Neural progenitor cell (in vitro differentiated cells): ENCODE results near the gene ANKRD28. TPM values are rescaled to one million over a fixed set of nuclear protein-coding genes. Genes with fewer than 3 reads are reported as not detected.

ENCODE experiments used
- DNase-seq: peaks from one replicate; pipeline ENCODE4 v3.0.0-alpha.2; 2016; ENCODE audit warnings: low spot score
- H2AFZ ChIP-seq: fragments of 200-600 bp; sonication (generic); replicated peaks from 2 replicates; pipeline ENCODE4 v1.6.1; 2016; ENCODE audit warnings: antibody characterized with exemption
- H3F3A ChIP-seq: fragments of 200-600 bp; sonication (generic); 2 replicates; pipeline ENCODE4 v1.6.1; 2016; ENCODE audit warnings: antibody characterized with exemption, low read depth
- H3K27ac ChIP-seq: fragments of 200-600 bp; sonication (generic); 2 replicates; pipeline ENCODE4 v1.5.1; 2016; ENCODE audit warnings: mild to moderate bottlenecking
- H3K27me3 ChIP-seq: fragments of 200-600 bp; sonication (generic); 2 replicates; pipeline ENCODE4 v1.6.1; 2016; ENCODE audit warnings: mild to moderate bottlenecking, moderate library complexity
- H3K36me3 ChIP-seq: fragments of 200-600 bp; sonication (generic); 2 replicates; pipeline ENCODE4 v1.5.1; 2016
- H3K4me1 ChIP-seq: fragments of 200-600 bp; sonication (generic); 2 replicates; pipeline ENCODE4 v1.6.1; 2016; ENCODE audit warnings: mixed run types
- H3K4me2 ChIP-seq: fragments of 200-600 bp; sonication (generic); 2 replicates; pipeline ENCODE4 v1.6.1; 2016
- H3K4me3 ChIP-seq: fragments of 200-600 bp; sonication (generic); 2 replicates; pipeline ENCODE4 v1.5.1; 2016
- H3K79me2 ChIP-seq: fragments of 200-600 bp; sonication (generic); 2 replicates; pipeline ENCODE4 v1.6.1; 2016; ENCODE audit warnings: low read depth
- H3K9ac ChIP-seq: fragments of 200-600 bp; sonication (generic); 2 replicates; pipeline ENCODE4 v1.6.1; 2016
- H3K9me3 ChIP-seq: fragments of 200-600 bp; sonication (generic); 2 replicates; pipeline ENCODE4 v1.5.1; 2016; ENCODE audit warnings: low read depth
- H4K20me1 ChIP-seq: fragments of 200-600 bp; sonication (generic); 2 replicates; pipeline ENCODE4 v1.6.1; 2016; ENCODE audit warnings: low read depth
- H3K27ac Mint-ChIP-seq: 3 replicates; pipeline ENCODE4 v1.8.0; 2021; ENCODE audit warnings: mixed read lengths
- H3K27me3 Mint-ChIP-seq: 2 replicates; pipeline ENCODE4 v1.8.0; 2022; ENCODE audit warnings: low read depth, mild to moderate bottlenecking, inconsistent platforms, moderate library complexity, mixed read lengths; ENCODE audit not compliant: insufficient read depth
- H3K36me3 Mint-ChIP-seq: 3 replicates; pipeline ENCODE4 v1.8.0; 2021; ENCODE audit warnings: mixed read lengths
- H3K4me1 Mint-ChIP-seq: 3 replicates; pipeline ENCODE4 v1.8.0; 2021; ENCODE audit warnings: mixed read lengths
- H3K4me3 Mint-ChIP-seq: 3 replicates; pipeline ENCODE4 v1.8.0; 2021; ENCODE audit warnings: mild to moderate bottlenecking, moderate library complexity, mixed read lengths
- H3K9me3 Mint-ChIP-seq: 3 replicates; pipeline ENCODE4 v1.8.0; 2020; ENCODE audit warnings: mixed read lengths
- EZH2 ChIP-seq: fragments of 200-600 bp; sonication (generic); IDR thresholded peaks from 2 replicates; pipeline ENCODE4 v1.6.1; 2017; ENCODE audit warnings: antibody characterized with exemption, mild to moderate bottlenecking, moderate library complexity
- EZH2phosphoT487 ChIP-seq: fragments of 200-600 bp; sonication (generic); IDR thresholded peaks from 2 replicates; pipeline ENCODE4 v1.6.1; 2017; ENCODE audit warnings: antibody characterized with exemption
- total RNA-seq: library from RNA; depleted of rRNA; stranded (reverse); fragments of >200 nt; gene quantifications from 2 replicates; pipeline ENCODE4 v1.2.3, GENCODE V29; 2015; ENCODE audit warnings: low replicate concordance
- TF ChIP-seq, protein P1 (sequence below): fragments of 200-600 bp; sonication (generic); IDR thresholded peaks from 2 replicates; pipeline ENCODE4 v1.5.1; 2017; ENCODE audit warnings: antibody characterized with exemption, mild to moderate bottlenecking

The ANKRD28 gene
- total RNA-seq, 1 donor from 2014 or later, result 36.4 TPM

DNA sequence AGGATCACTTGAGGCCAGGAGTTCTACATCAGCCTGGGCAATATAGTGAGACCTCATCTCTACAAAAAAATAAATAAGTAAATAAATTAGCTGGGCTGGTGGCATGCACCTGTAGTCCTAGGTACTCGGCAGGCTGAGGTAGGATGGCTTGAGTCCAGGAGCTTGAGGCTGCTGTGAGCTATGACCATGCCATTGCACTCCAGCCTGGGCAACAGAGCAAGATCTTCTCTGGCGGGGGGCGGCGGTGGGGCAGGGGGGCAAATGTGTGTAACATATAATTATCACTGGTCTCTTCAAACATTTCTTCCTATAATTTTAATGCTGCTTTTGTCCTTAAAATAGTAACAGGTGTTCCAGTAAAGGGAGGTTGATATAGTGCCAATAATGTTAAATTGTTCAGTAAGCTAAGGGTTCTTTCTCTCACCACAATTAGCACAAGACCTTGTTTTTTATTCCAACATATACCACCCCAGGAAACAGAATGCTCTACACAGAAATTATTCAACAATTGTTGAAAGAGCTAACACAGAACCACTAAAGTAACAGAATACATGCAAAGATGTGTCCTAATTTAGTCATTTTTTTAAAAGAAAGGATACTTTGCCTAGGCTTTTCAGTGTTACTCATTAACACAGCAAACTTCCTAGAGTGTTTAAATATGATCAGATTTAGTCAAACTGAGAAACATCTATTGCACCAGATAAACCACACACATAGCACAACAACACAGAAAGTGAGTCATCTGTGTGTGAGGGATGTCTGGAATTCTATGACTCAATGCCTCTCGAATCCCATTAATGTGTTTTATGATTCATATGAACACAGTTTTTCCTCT is 29.1 kb downstream of the ANKRD28 start:
- H3K79me2 ChIP-seq, result no peaks in the 10 kb centered on the region
- no peak overlapping the region for H3K4me3 ChIP-seq
- Mint-ChIP-seq H3K4me3 (no peak overlapping the region), H3K4me1 (peaks cover 3% of the 10 kb centered on the region), H3K36me3 (peaks cover 9% of the 10 kb centered on the region), H3K27me3 (no peaks in the 10 kb centered on the region), H3K9me3 (peaks cover 8% of the 10 kb centered on the region), H3K27ac (no peak overlapping the region)
- H3K27me3 ChIP-seq, result no peaks in the 10 kb centered on the region
- no peaks in the 10 kb centered on the region for H3K36me3 ChIP-seq
- H3K9me3 ChIP-seq, result no peaks in the 10 kb centered on the region
- no peak overlapping the region for H2AFZ ChIP-seq
- no peak overlapping the region for H3K4me2 ChIP-seq
- H4K20me1 ChIP-seq, result no peaks in the 10 kb centered on the region
- no peak overlapping the region for H3K27ac ChIP-seq
- no peaks in the 10 kb centered on the region for H3K4me1 ChIP-seq
- H3F3A ChIP-seq, result no peaks in the 10 kb centered on the region
- no peak for DNase-seq
- no peak overlapping the region for H3K9ac ChIP-seq
- TF ChIP-seq EZH2, result no peak
- TF ChIP-seq, protein P1, sequence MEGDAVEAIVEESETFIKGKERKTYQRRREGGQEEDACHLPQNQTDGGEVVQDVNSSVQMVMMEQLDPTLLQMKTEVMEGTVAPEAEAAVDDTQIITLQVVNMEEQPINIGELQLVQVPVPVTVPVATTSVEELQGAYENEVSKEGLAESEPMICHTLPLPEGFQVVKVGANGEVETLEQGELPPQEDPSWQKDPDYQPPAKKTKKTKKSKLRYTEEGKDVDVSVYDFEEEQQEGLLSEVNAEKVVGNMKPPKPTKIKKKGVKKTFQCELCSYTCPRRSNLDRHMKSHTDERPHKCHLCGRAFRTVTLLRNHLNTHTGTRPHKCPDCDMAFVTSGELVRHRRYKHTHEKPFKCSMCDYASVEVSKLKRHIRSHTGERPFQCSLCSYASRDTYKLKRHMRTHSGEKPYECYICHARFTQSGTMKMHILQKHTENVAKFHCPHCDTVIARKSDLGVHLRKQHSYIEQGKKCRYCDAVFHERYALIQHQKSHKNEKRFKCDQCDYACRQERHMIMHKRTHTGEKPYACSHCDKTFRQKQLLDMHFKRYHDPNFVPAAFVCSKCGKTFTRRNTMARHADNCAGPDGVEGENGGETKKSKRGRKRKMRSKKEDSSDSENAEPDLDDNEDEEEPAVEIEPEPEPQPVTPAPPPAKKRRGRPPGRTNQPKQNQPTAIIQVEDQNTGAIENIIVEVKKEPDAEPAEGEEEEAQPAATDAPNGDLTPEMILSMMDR, result no peak
- TF ChIP-seq EZH2phosphoT487, result no peak

DNA sequence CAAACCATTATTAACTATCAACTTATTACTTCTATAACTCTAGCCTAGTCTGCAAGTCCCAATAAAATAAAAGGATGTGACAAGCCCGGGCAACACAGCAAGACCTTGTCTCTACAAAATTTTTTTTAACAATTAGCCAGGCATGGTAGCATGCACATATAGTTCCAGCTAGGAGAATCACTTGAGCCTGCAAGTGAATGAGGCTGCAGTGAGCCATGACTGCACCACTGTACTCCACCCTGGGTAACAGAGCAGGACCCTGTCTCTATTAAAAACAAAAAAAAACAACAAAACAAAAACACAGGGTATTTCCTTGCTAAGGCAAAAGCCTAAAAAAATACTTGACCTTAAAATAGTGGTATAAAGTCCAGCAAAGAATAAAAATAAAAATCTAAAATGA is 31.4 kb downstream of the ANKRD28 start:
- H3K27ac Mint-ChIP-seq, result no peak overlapping the region

DNA sequence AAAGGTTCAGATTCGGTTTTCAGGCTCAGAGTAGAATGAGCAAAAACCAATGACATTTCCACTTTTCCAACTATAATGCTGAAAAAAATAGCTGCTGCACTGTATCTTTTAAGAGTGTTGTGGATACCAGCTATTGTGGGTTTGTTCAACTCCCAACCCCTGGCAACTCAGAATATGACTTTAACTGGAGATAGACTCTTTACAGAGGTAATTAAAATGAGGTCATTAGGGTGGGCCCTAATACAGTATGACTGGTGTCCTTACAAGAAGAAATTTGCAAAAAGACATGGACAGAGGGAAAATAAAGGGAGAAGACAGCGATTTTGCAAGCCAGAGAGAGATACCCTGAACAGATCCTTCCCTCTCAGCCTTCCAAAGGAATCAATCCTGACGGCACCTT is 39.5 kb downstream of the ANKRD28 start:
- H3K79me2 ChIP-seq, result no peaks in the 10 kb centered on the region
- H3K4me1 ChIP-seq, result peaks cover 13% of the 10 kb centered on the region
- H3K27ac ChIP-seq, result no peak overlapping the region

More for the DNA sequence above, 31.4 kb downstream of the ANKRD28 start:
- peaks cover 3% of the 10 kb centered on the region for H3K4me1 Mint-ChIP-seq
- no peaks in the 10 kb centered on the region for H3K27me3 Mint-ChIP-seq
- Histone ChIP-seq H3K4me3 (no peak overlapping the region), H3F3A (no peaks in the 10 kb centered on the region), H3K36me3 (no peaks in the 10 kb centered on the region), H2AFZ (no peak overlapping the region), H3K27me3 (no peaks in the 10 kb centered on the region), H3K79me2 (no peaks in the 10 kb centered on the region), H3K4me2 (no peak overlapping the region), H3K4me1 (no peaks in the 10 kb centered on the region), H3K9me3 (no peaks in the 10 kb centered on the region), H4K20me1 (no peaks in the 10 kb centered on the region), H3K9ac (no peak overlapping the region), H3K27ac (no peak overlapping the region)
- TF ChIP-seq, protein P1, result no peak
- no peak for TF ChIP-seq EZH2
- no peak for TF ChIP-seq EZH2phosphoT487
- no peaks in the 10 kb centered on the region for H3K9me3 Mint-ChIP-seq
- no peak for DNase-seq
- H3K4me3 Mint-ChIP-seq, result no peak overlapping the region
- H3K36me3 Mint-ChIP-seq, result peaks cover 11% of the 10 kb centered on the region

More for the DNA sequence above, 39.5 kb downstream of the ANKRD28 start:
- Histone ChIP-seq H3K36me3 (no peaks in the 10 kb centered on the region), H3K9me3 (no peaks in the 10 kb centered on the region), H2AFZ (no peak overlapping the region), H3K4me2 (no peak overlapping the region), H3F3A (peaks cover 5% of the 10 kb centered on the region), H3K27me3 (no peaks in the 10 kb centered on the region), H3K4me3 (no peak overlapping the region), H4K20me1 (peaks cover 2% of the 10 kb centered on the region), H3K9ac (no peak overlapping the region)
- no peak for DNase-seq
- TF ChIP-seq, protein P1, result no peak
- TF ChIP-seq EZH2phosphoT487, result no peak
- Mint-ChIP-seq H3K9me3 (no peaks in the 10 kb centered on the region), H3K27me3 (no peaks in the 10 kb centered on the region), H3K4me1 (peaks cover 7% of the 10 kb centered on the region), H3K4me3 (no peak overlapping the region), H3K36me3 (peaks cover 6% of the 10 kb centered on the region), H3K27ac (no peak overlapping the region)
